ENCODE results near the gene RTN4.

DNA sequence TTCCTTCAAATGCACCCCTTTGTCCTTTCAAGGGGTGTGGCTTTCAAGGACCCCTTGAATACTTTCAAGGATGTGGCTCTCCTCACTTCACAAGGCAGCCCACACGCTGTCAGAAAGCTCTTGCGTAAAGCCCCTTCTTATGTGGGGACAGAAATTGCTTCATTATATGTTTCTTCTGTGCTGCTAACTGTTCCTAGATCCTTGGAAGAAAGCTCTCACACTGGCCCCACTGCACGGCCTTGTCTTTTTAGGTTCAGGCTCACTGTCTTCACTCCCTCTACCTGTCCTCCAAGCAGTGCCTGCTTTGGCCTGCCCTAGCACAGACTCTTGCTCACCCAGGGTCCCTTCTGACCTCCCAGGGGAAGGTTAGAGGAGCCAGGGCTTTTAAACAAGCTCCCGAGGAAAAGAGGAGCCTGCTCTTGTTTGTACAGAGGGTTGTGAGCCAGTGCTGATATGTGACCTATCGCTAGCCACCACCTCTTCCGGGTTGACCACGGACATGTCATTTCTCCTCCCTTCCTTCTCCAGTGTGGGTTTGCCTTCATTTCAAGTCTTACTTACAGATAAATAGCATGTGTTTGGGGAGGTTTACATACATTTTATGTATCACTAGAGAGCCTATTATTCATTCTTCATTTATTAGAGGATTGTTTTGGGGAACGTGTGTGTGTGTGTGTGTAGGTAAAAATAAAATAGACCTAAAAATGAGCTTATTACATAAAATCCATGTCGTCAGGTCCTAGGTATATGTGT is 94.7 kb downstream of the RTN4 start:
- TF ChIP-seq POLR2AphosphoS5 (IDR thresholded peaks at IDR 0.05) (no peak), CTCF (IDR thresholded peaks at IDR 0.05) (no peak), POLR2A (IDR thresholded peaks at IDR 0.05) (no peak)

All from gastroesophageal sphincter (tissue), 3 donors.